K562 (cell line): ENCODE results near the gene TPGS1. TPM values are rescaled to one million over a fixed set of nuclear protein-coding genes. Genes with fewer than 3 reads are reported as not detected.

Experiments used
- ADNP ChIP-seq: fragments of 200-800 bp; sonication (Bioruptor generic); IDR thresholded peaks from 2 replicates; pipeline ENCODE4 v1.6.1; 2016; ENCODE audit warnings: missing genetic modification characterization, missing compliant biosample characterization
- ATF3 ChIP-seq, 2 experiments: fragments of 450-650 bp in 1 of 2; sonication (generic) in 1 of 2; formaldehyde crosslinking in 1 of 2; IDR thresholded peaks in 1 of 2; conservative IDR thresholded peaks in 1 of 2; 2 replicates each; pipeline versions ENCODE4 v1.6.1 to v1.8.1; 2016 to 2023; ENCODE audit warnings: mild to moderate bottlenecking in 2 of 2, moderate library complexity in 2 of 2, inconsistent platforms in 1 of 2, missing genetic modification reagents in 1 of 2
- ATF7 ChIP-seq: fragments of 450-650 bp; IDR thresholded peaks from 2 replicates; pipeline ENCODE4 v1.7.1; 2014; ENCODE audit warnings: mild to moderate bottlenecking, moderate library complexity
- CREB5 ChIP-seq: fragments of 250-450 bp; sonication (Bioruptor Pico); IDR thresholded peaks from 2 replicates; pipeline ENCODE4 v1.5.0; 2020; ENCODE audit warnings: mild to moderate bottlenecking
- E2F8 ChIP-seq: fragments of 450-650 bp; IDR thresholded peaks from 2 replicates; pipeline ENCODE4 v1.7.1; 2018; ENCODE audit warnings: mild to moderate bottlenecking, low read depth; ENCODE audit not compliant: partially characterized antibody
- FOXA3 ChIP-seq, 2 experiments: fragments of 450-650 bp in 1 of 2; sonication (generic) in 1 of 2; formaldehyde crosslinking; IDR thresholded peaks in 1 of 2; conservative IDR thresholded peaks in 1 of 2; 2 replicates each; pipeline versions ENCODE4 v1.4.0 to v1.8.0; 2020 to 2022; ENCODE audit warnings: mild to moderate bottlenecking in 2 of 2, missing genetic modification reagents in 1 of 2
- NRF1 ChIP-seq, 2 experiments: fragments of 450-650 bp; IDR thresholded peaks in 1 of 2; conservative IDR thresholded peaks in 1 of 2; 2 replicates each; pipeline ENCODE4 v1.6.1; 2014; ENCODE audit warnings: mild to moderate bottlenecking in 2 of 2
- PHF20 ChIP-seq: fragments of 450-650 bp; IDR thresholded peaks from 2 replicates; pipeline ENCODE4 v1.6.1; 2018; ENCODE audit not compliant: partially characterized antibody
- STAT5A ChIP-seq: IDR thresholded peaks from 2 replicates; pipeline ENCODE4 v1.6.1; 2012; ENCODE audit warnings: low read length, inconsistent platforms, borderline replicate concordance
- TCFL5 ChIP-seq: fragments of 250-450 bp; sonication (Bioruptor Pico); conservative IDR thresholded peaks from 2 replicates; pipeline ENCODE4 v1.6.1; 2021; ENCODE audit warnings: mild to moderate bottlenecking, moderate library complexity, matching md5 sums
- U2AF2 ChIP-seq: fragments of 200-400 bp; formaldehyde crosslinking; optimal IDR thresholded peaks from 2 replicates; pipeline ENCODE3; 2017; ENCODE audit warnings: low read depth, mild to moderate bottlenecking, low read length
- ZBTB33 ChIP-seq: sonication (generic); formaldehyde crosslinking; IDR thresholded peaks from 2 replicates; pipeline ENCODE4 v1.8.1; 2023; ENCODE audit warnings: mild to moderate bottlenecking, missing genetic modification reagents
- ZNF592 ChIP-seq: fragments of 450-650 bp; IDR thresholded peaks from 2 replicates; pipeline ENCODE4 v1.6.1; 2017; ENCODE audit warnings: antibody characterized with exemption, mild to moderate bottlenecking
- polyA plus RNA-seq, 8 experiments: library from polyadenylated mRNA; depleted of rRNA in 4 of 8; stranded (reverse) in 5 of 8; unstranded in 3 of 8; fragments of >200 nt; fragmentation: Nextera tagmentation in 2 of 8; fragmentation: Illumina TruSeq in 1 of 8; extraction: Ambion mirVana in 2 of 8; extraction: Trizol in 1 of 8; gene quantifications; 2 replicates each; pipeline versions ENCODE4 v1.2.1 to v1.2.3, GENCODE V29; 2011 to 2014; ENCODE audit warnings: inconsistent platforms in 1 of 8, missing spikeins in 1 of 8
- total RNA-seq, 7 experiments: library from RNA; depleted of rRNA in 6 of 7; stranded (reverse); fragments of >200 nt in 6 of 7; fragmentation: Illumina TruSeq in 2 of 7; extraction: Trizol in 2 of 7; gene quantifications; 2 replicates each; pipeline versions ENCODE4 v1.2.1 to v1.2.3, GENCODE V29; 2011 to 2021; ENCODE audit warnings: low replicate concordance in 1 of 7

The TPGS1 gene
- total and polyA plus RNA-seq, 9 of the 15 experiments (the other 6 are each of a cell fraction or from before 2014, with no cell fraction given) = 0.30 to 31.6 (median 1.2) TPM; not detected in 2

- TF ChIP-seq ATF7 (peak; percentile 77), STAT5A (no peak), PHF20 (no peak), FOXA3 (CRISPR knock-in tag; conservative IDR thresholded peaks at IDR 0.05 in 1 of 2, IDR thresholded peaks at IDR 0.05 in 1 of 2) (peak in 1 of 2 experiments; percentile 49; a peak in 1 of 4 replicates), TCFL5 (CRISPR knock-in tag) (no peak), ZNF592 (peak; percentile 38; the same call in 1 of the 2 replicates), NRF1 (conservative IDR thresholded peaks at IDR 0.05 in 1 of 2, IDR thresholded peaks at IDR 0.05 in 1 of 2) (peak; percentile 47 to 50; a peak in 3 of 4 replicates), CREB5 (CRISPR knock-in tag) (no peak), ZBTB33 (peak; percentile 98), ADNP (tag) (no peak), ATF3 (IDR thresholded peaks at IDR 0.05) (peak; percentile 73), ATF3 (CRISPR knock-in tag; conservative IDR thresholded peaks at IDR 0.05) (no peak), U2AF2 (no peak), E2F8 (no peak)
Measured at GRCh38 chr19:512547-513365, 5.5 kb downstream of the TPGS1 start (continued).
